Measurements from ENCODE around the gene C1D.

Gene C1D

GRCh38 chr2:68103030-68103708, 40.4 kb upstream of the C1D start:
- Histone ChIP-seq H3K27me3 (ENCODE audit: insufficient read depth, low read length) (no peaks in the 10 kb centered on the region; the same call in 1 of the 2 replicates), H3F3A (ENCODE audit: insufficient read depth, low read length) (no peaks in the 10 kb centered on the region), H3K4me3 (ENCODE audit: low read depth, low read length, poor library complexity, severe bottlenecking) (no peak overlapping the region), H2AFZ (ENCODE audit: low read length) (no peak overlapping the region), H3K36me3 (ENCODE audit: insufficient read depth, low read length) (no peaks in the 10 kb centered on the region), H3K9me2 (ENCODE audit: low read depth, low read length) (no peaks in the 10 kb centered on the region), H3K4me2 (ENCODE audit: low read length) (no peak overlapping the region), H3K9ac (ENCODE audit: low read length) (no peak overlapping the region), H3K4me1 (ENCODE audit: insufficient read depth, low read length, severe bottlenecking) (no peaks in the 10 kb centered on the region), H4K20me1 (ENCODE audit: insufficient read depth, low read length) (no peaks in the 10 kb centered on the region), H3K9me3 (ENCODE audit: low read length) (peaks cover 2% of the 10 kb centered on the region; the same call in 1 of the 2 replicates), H3K79me2 (ENCODE audit: insufficient read depth, low read length) (no peaks in the 10 kb centered on the region), H3K27ac (ENCODE audit: low read depth, low read length, poor library complexity, severe bottlenecking) (no peak overlapping the region)
- TF ChIP-seq CTCF (IDR thresholded peaks at IDR 0.05; ENCODE audit: low read length), result no peak
- TF ChIP-seq EZH2 (IDR thresholded peaks at IDR 0.05; ENCODE audit: borderline replicate concordance, low read length), result no peak

- H3F3A ChIP-seq (ENCODE audit: insufficient read depth, low read length), result no peaks in the 10 kb centered on the region
- H3K9ac ChIP-seq (ENCODE audit: low read length), result no peak overlapping the region
- H3K79me2 ChIP-seq (ENCODE audit: insufficient read depth, low read length), result no peaks in the 10 kb centered on the region
- no peaks in the 10 kb centered on the region for H3K27me3 ChIP-seq (ENCODE audit: insufficient read depth, low read length)
- H3K4me2 ChIP-seq (ENCODE audit: low read length), result no peak overlapping the region
- no peaks in the 10 kb centered on the region for H3K4me1 ChIP-seq (ENCODE audit: insufficient read depth, low read length, severe bottlenecking)
- no peaks in the 10 kb centered on the region for H3K9me2 ChIP-seq (ENCODE audit: low read depth, low read length)
- no peaks in the 10 kb centered on the region for H4K20me1 ChIP-seq (ENCODE audit: insufficient read depth, low read length)
- H3K27ac ChIP-seq (ENCODE audit: low read depth, low read length, poor library complexity, severe bottlenecking), result no peak overlapping the region
- H2AFZ ChIP-seq (ENCODE audit: low read length), result no peak overlapping the region
- no peak overlapping the region for H3K4me3 ChIP-seq (ENCODE audit: low read depth, low read length, poor library complexity, severe bottlenecking)
- no peaks in the 10 kb centered on the region for H3K36me3 ChIP-seq (ENCODE audit: insufficient read depth, low read length)
- H3K9me3 ChIP-seq (ENCODE audit: low read length), result peaks cover 2% of the 10 kb centered on the region; the same call in 1 of the 2 replicates
- TF ChIP-seq CTCF (IDR thresholded peaks at IDR 0.05; ENCODE audit: low read length) (no peak), EZH2 (IDR thresholded peaks at IDR 0.05; ENCODE audit: borderline replicate concordance, low read length) (no peak)
Measured at GRCh38 chr2:68100189-68100588, 37.4 kb upstream of the C1D start.

- no peak for TF ChIP-seq EZH2 (IDR thresholded peaks at IDR 0.05; ENCODE audit: borderline replicate concordance, low read length)
- no peak overlapping the region for H3K27ac ChIP-seq (ENCODE audit: low read depth, low read length, poor library complexity, severe bottlenecking)
- no peaks in the 10 kb centered on the region for H4K20me1 ChIP-seq (ENCODE audit: insufficient read depth, low read length)
- H3K9ac ChIP-seq (ENCODE audit: low read length), result no peak overlapping the region
- no peaks in the 10 kb centered on the region for H3K79me2 ChIP-seq (ENCODE audit: insufficient read depth, low read length)
- no peaks in the 10 kb centered on the region for H3K27me3 ChIP-seq (ENCODE audit: insufficient read depth, low read length)
- no peaks in the 10 kb centered on the region for H3K9me2 ChIP-seq (ENCODE audit: low read depth, low read length)
- H3K36me3 ChIP-seq (ENCODE audit: insufficient read depth, low read length), result no peaks in the 10 kb centered on the region
- no peaks in the 10 kb centered on the region for H3K4me1 ChIP-seq (ENCODE audit: insufficient read depth, low read length, severe bottlenecking)
- H3K4me3 ChIP-seq (ENCODE audit: low read depth, low read length, poor library complexity, severe bottlenecking), result no peak overlapping the region
- H3F3A ChIP-seq (ENCODE audit: insufficient read depth, low read length), result no peaks in the 10 kb centered on the region
- peaks cover 2% of the 10 kb centered on the region; the same call in 1 of the 2 replicates for H3K9me3 ChIP-seq (ENCODE audit: low read length)
- no peak overlapping the region for H2AFZ ChIP-seq (ENCODE audit: low read length)
- H3K4me2 ChIP-seq (ENCODE audit: low read length), result no peak overlapping the region
Measured at GRCh38 chr2:68099260-68099659, 36.5 kb upstream of the C1D start.
